Bronchial epithelial cell (primary cell): ENCODE data around the gene LMAN1. TPM values are rescaled to one million over a fixed set of nuclear protein-coding genes. Genes with fewer than 3 reads are reported as not detected.

Experiments used
- DNase-seq: peaks from one replicate; pipeline ENCODE4 v3.0.0-alpha.2; 2010; ENCODE audit warnings: low read depth
- FAIRE-seq: peaks from 2 replicates; lab custom pipeline; 2011; peaks lifted over from hg19 to GRCh38; lab: Jason Lieb, UNC
- H3K27me3 ChIP-seq: 2 replicates; pipeline ENCODE4 v1.5.1; 2011; ENCODE audit warnings: low read length; ENCODE audit not compliant: control insufficient read depth, insufficient read depth
- H3K36me3 ChIP-seq: 2 replicates; pipeline ENCODE4 v1.5.1; 2011; ENCODE audit warnings: low read length; ENCODE audit not compliant: control insufficient read depth, insufficient read depth
- H3K4me3 ChIP-seq: 2 replicates; pipeline ENCODE4 v1.5.1; 2011; ENCODE audit warnings: mild to moderate bottlenecking, low read depth, low read length, control low read depth
- CTCF ChIP-seq: IDR thresholded peaks from 2 replicates; pipeline ENCODE4 v1.5.1; 2011; ENCODE audit warnings: mild to moderate bottlenecking, moderate library complexity, low read length, control low read depth, inconsistent platforms; ENCODE audit not compliant: insufficient read depth, severe bottlenecking
- total RNA-seq: library from RNA; depleted of rRNA; stranded (reverse); fragments of >200 nt; gene quantifications from 2 replicates; pipeline ENCODE4 v1.2.1, GENCODE V29; 2014

Gene LMAN1
- total RNA-seq, 1 donor from 2014 or later, result 157 TPM

GRCh38 chr18:59301929-59302328 lies 57.1 kb downstream of the LMAN1 start:
- TF ChIP-seq CTCF, result no peak
- Histone ChIP-seq H3K27me3 (no peaks in the 10 kb centered on the region), H3K36me3 (no peaks in the 10 kb centered on the region), H3K4me3 (no peak overlapping the region)
- FAIRE-seq (peak; percentile 18), DNase-seq (no peak)

- no peak overlapping the region for H3K4me3 ChIP-seq
- FAIRE-seq (no peak), DNase-seq (peak; percentile 69)
- no peaks in the 10 kb centered on the region for H3K36me3 ChIP-seq
- H3K27me3 ChIP-seq, result peaks cover 1% of the 10 kb centered on the region
- no peak for TF ChIP-seq CTCF
Measured at GRCh38 chr18:59300676-59301285, 58.3 kb downstream of the LMAN1 start.

- no peak for TF ChIP-seq CTCF
- DNase-seq (no peak), FAIRE-seq (no peak)
- H3K36me3 ChIP-seq, result no peaks in the 10 kb centered on the region
- H3K4me3 ChIP-seq, result no peak overlapping the region
- peaks cover 6% of the 10 kb centered on the region for H3K27me3 ChIP-seq
Measured at GRCh38 chr18:59298871-59299270, 60.2 kb downstream of the LMAN1 start.

- H3K4me3 ChIP-seq, result no peak overlapping the region
- H3K27me3 ChIP-seq, result peaks cover 8% of the 10 kb centered on the region
- TF ChIP-seq CTCF, result no peak
- H3K36me3 ChIP-seq, result no peaks in the 10 kb centered on the region
- no peak for DNase-seq
- no peak for FAIRE-seq
Measured at GRCh38 chr18:59293317-59293716, 65.7 kb downstream of the LMAN1 start.

- FAIRE-seq (no peak), DNase-seq (no peak)
- Histone ChIP-seq H3K4me3 (no peak overlapping the region), H3K36me3 (no peaks in the 10 kb centered on the region), H3K27me3 (peaks cover 7% of the 10 kb centered on the region)
- TF ChIP-seq CTCF, result no peak
Measured at GRCh38 chr18:59286341-59286740, 72.7 kb downstream of the LMAN1 start.

GRCh38 chr18:59282341-59282740 lies 76.7 kb downstream of the LMAN1 start:
- Histone ChIP-seq H3K27me3 (peaks cover 5% of the 10 kb centered on the region), H3K36me3 (no peaks in the 10 kb centered on the region), H3K4me3 (no peak overlapping the region)
- TF ChIP-seq CTCF, result no peak
- DNase-seq (no peak), FAIRE-seq (no peak)
